GM23338 (cell line): ENCODE data around the gene ISLR2. TPM values are rescaled to one million over a fixed set of nuclear protein-coding genes. Genes with fewer than 3 reads are reported as not detected.
A peak's percentile ranks its signal among the peaks of the same experiment; 100 is the strongest.

Source experiments
- ATAC-seq: fragments of 200-7000 bp; cut with Tn5 transposase; 3 replicates; pipeline ENCODE4 v1.9.1; 2020
- DNase-seq: peaks from one replicate; pipeline ENCODE4 v3.0.0-alpha.2; 2015; ENCODE audit warnings: low spot score
- H2AFZ ChIP-seq: fragments of 200-600 bp; sonication (generic); 2 replicates; pipeline ENCODE4 v1.8.0; 2016; ENCODE audit warnings: antibody characterized with exemption, mild to moderate bottlenecking, moderate library complexity
- H3F3A ChIP-seq: fragments of 200-600 bp; sonication (generic); replicated peaks from 2 replicates; pipeline ENCODE4 v1.8.0; 2017; ENCODE audit warnings: antibody characterized with exemption, mixed run types, low read depth
- H3K27ac ChIP-seq: fragments of 200-600 bp; sonication (generic); 2 replicates; pipeline ENCODE4 v1.6.1; 2016; ENCODE audit warnings: low read depth
- H3K27me3 ChIP-seq: fragments of 200-600 bp; sonication (generic); 2 replicates; pipeline ENCODE4 v1.8.0; 2016; ENCODE audit warnings: mild to moderate bottlenecking, mixed run types, moderate library complexity; ENCODE audit not compliant: insufficient read depth
- H3K36me3 ChIP-seq: fragments of 200-600 bp; sonication (generic); 2 replicates; pipeline ENCODE4 v1.8.0; 2016; ENCODE audit warnings: mild to moderate bottlenecking; ENCODE audit not compliant: insufficient read depth
- H3K4me1 ChIP-seq: fragments of 200-600 bp; sonication (generic); 2 replicates; pipeline ENCODE4 v1.8.0; 2016; ENCODE audit warnings: mild to moderate bottlenecking, moderate library complexity; ENCODE audit not compliant: insufficient read depth
- H3K4me2 ChIP-seq: fragments of 200-600 bp; sonication (generic); 2 replicates; pipeline ENCODE4 v1.7.1; 2017; ENCODE audit warnings: mixed run types
- H3K4me3 ChIP-seq: fragments of 200-600 bp; sonication (generic); 2 replicates; pipeline ENCODE4 v1.6.1; 2016; ENCODE audit warnings: mixed run types
- H3K79me2 ChIP-seq: fragments of 200-600 bp; sonication (generic); replicated peaks from 2 replicates; pipeline ENCODE4 v1.8.0; 2017; ENCODE audit warnings: mild to moderate bottlenecking; ENCODE audit not compliant: insufficient read depth
- H3K9me2 ChIP-seq: fragments of 200-600 bp; sonication (generic); 2 replicates; pipeline ENCODE4 v1.8.0; 2017; ENCODE audit not compliant: insufficient read depth
- H4K20me1 ChIP-seq: fragments of 200-600 bp; sonication (generic); replicated peaks from 2 replicates; pipeline ENCODE4 v1.8.0; 2017; ENCODE audit warnings: mild to moderate bottlenecking; ENCODE audit not compliant: insufficient read depth
- H3K27ac Mint-ChIP-seq: 2 replicates; pipeline ENCODE4 v1.8.0; 2020; ENCODE audit warnings: inconsistent platforms, mild to moderate bottlenecking, moderate library complexity, mixed read lengths
- H3K27me3 Mint-ChIP-seq: 3 replicates; pipeline ENCODE4 v1.8.0; 2022; ENCODE audit warnings: low read depth, mild to moderate bottlenecking, moderate library complexity, mixed read lengths, inconsistent platforms; ENCODE audit not compliant: insufficient read depth, poor library complexity
- H3K36me3 Mint-ChIP-seq: 3 replicates; pipeline ENCODE4 v1.8.0; 2021; ENCODE audit warnings: low read depth, mild to moderate bottlenecking, inconsistent platforms, moderate library complexity, mixed read lengths
- H3K4me1 Mint-ChIP-seq: 3 replicates; pipeline ENCODE4 v1.8.0; 2020; ENCODE audit warnings: mild to moderate bottlenecking, inconsistent platforms, mixed read lengths
- H3K4me3 Mint-ChIP-seq: 3 replicates; pipeline ENCODE4 v1.8.0; 2021; ENCODE audit warnings: moderate library complexity, mild to moderate bottlenecking, inconsistent platforms, mixed read lengths
- H3K9me3 Mint-ChIP-seq: 3 replicates; pipeline ENCODE4 v1.8.0; 2020; ENCODE audit warnings: moderate library complexity, mild to moderate bottlenecking, inconsistent platforms, mixed read lengths
- CREB1 ChIP-seq: fragments of 250-450 bp; sonication (Bioruptor Pico); IDR thresholded peaks from 2 replicates; pipeline ENCODE4 v1.5.0; 2020; ENCODE audit warnings: low read depth, mild to moderate bottlenecking, moderate library complexity
- CTCF ChIP-seq, 2 experiments: fragments of 200-600 bp in 1 of 2; sonication (generic) in 1 of 2; conservative IDR thresholded peaks; 2 replicates each; pipeline versions ENCODE4 v1.5.1 to v1.6.1; 2016 to 2017; ENCODE audit warnings: antibody characterized with exemption in 2 of 2, low read depth in 2 of 2, mild to moderate bottlenecking in 2 of 2, moderate library complexity in 1 of 2
- ETS1 ChIP-seq: IDR thresholded peaks from 2 replicates; pipeline ENCODE4 v1.6.1; 2016; ENCODE audit warnings: antibody characterized with exemption
- EZH2 ChIP-seq: fragments of 200-600 bp; sonication (generic); IDR thresholded peaks from one replicate; pipeline ENCODE4 v1.8.0; 2017; ENCODE audit warnings: antibody characterized with exemption, mild to moderate bottlenecking, low read depth; ENCODE audit not compliant: unreplicated experiment
- EZH2phosphoT487 ChIP-seq: fragments of 200-600 bp; sonication (generic); IDR thresholded peaks from one replicate; pipeline ENCODE4 v1.8.1; 2018; ENCODE audit warnings: antibody characterized with exemption; ENCODE audit not compliant: unreplicated experiment
- JUNB ChIP-seq: IDR thresholded peaks from one replicate; pipeline ENCODE4 v1.6.1; 2016; ENCODE audit warnings: antibody characterized with exemption; ENCODE audit not compliant: unreplicated experiment
- NANOG ChIP-seq: IDR thresholded peaks from 2 replicates; pipeline ENCODE4 v1.6.1; 2016; ENCODE audit warnings: antibody characterized with exemption, borderline replicate concordance
- POLR2AphosphoS5 ChIP-seq: IDR thresholded peaks from 2 replicates; pipeline ENCODE4 v1.6.1; 2016; ENCODE audit warnings: antibody characterized with exemption, low read depth
- REST ChIP-seq: IDR thresholded peaks from one replicate; pipeline ENCODE4 v1.6.1; 2018; ENCODE audit warnings: antibody characterized with exemption; ENCODE audit not compliant: unreplicated experiment
- STAT1 ChIP-seq: IDR thresholded peaks from one replicate; pipeline ENCODE4 v1.6.1; 2016; ENCODE audit warnings: antibody characterized with exemption; ENCODE audit not compliant: unreplicated experiment
- ZNF114 ChIP-seq: fragments of 250-450 bp; sonication (Bioruptor Pico); IDR thresholded peaks from 2 replicates; pipeline ENCODE4 v1.5.0; 2020; ENCODE audit warnings: mild to moderate bottlenecking, moderate library complexity
- ZNF331 ChIP-seq: fragments of 250-450 bp; sonication (Bioruptor Pico); IDR thresholded peaks from 2 replicates; pipeline ENCODE4 v1.5.0; 2020; ENCODE audit warnings: low read depth, mild to moderate bottlenecking, moderate library complexity
- ZNF462 ChIP-seq: fragments of 250-450 bp; sonication (Bioruptor Pico); IDR thresholded peaks from 2 replicates; pipeline ENCODE4 v1.5.0; 2020; ENCODE audit warnings: mild to moderate bottlenecking, moderate library complexity
- polyA plus RNA-seq: library from polyadenylated mRNA; unstranded; fragments of >200 nt; fragmentation: Nextera tagmentation; extraction: Ambion mirVana; gene quantifications from 2 replicates; pipeline ENCODE4 v1.2.1, GENCODE V29; 2016
- total RNA-seq: library from RNA; depleted of rRNA; stranded (reverse); fragments of >200 nt; shearing (Covaris generic); gene quantifications from 2 replicates; pipeline ENCODE4 v1.2.3, GENCODE V29; 2014

The ISLR2 gene
- total and polyA plus RNA-seq, 2 experiments from 2014 or later = 0.13 to 0.21 TPM

- Histone ChIP-seq H3K79me2 (no peaks in the 10 kb centered on the region), H3K27me3 (peaks cover 70% of the 10 kb centered on the region), H4K20me1 (no peaks in the 10 kb centered on the region), H3K4me3 (0 out of 2 replicates have a peak overlapping the region, but pooled peaks have one; percentile 58), H3K4me1 (peaks cover 59% of the 10 kb centered on the region), H3K27ac (no peak overlapping the region), H3K4me2 (peak overlapping the region; percentile 91; the same call in 1 of the 2 replicates), H3K9me2 (no peaks in the 10 kb centered on the region), H3F3A (peaks cover 6% of the 10 kb centered on the region; the same call in 1 of the 2 replicates), H2AFZ (no peak overlapping the region; the same call in 1 of the 2 replicates), H3K36me3 (no peaks in the 10 kb centered on the region)
- peaks cover 64% of the 10 kb centered on the region for H3K4me1 Mint-ChIP-seq
- no peak for TF ChIP-seq STAT1
- TF ChIP-seq ETS1 = no peak
- TF ChIP-seq ZNF331 (CRISPR knock-in tag) = no peak
- no peak for TF ChIP-seq REST
- no peak for TF ChIP-seq POLR2AphosphoS5
- TF ChIP-seq ZNF114 (CRISPR knock-in tag) = no peak
- no peak for TF ChIP-seq CTCF (conservative IDR thresholded peaks at IDR 0.05; ENCODE audit: low read depth in 2 of 2)
- no peak for TF ChIP-seq CREB1 (CRISPR knock-in tag)
- TF ChIP-seq NANOG = no peak
- TF ChIP-seq ZNF462 (CRISPR knock-in tag) = no peak
- TF ChIP-seq EZH2phosphoT487 = no peak
- no peak for TF ChIP-seq JUNB
- TF ChIP-seq EZH2 = no peak
- H3K36me3 Mint-ChIP-seq = no peaks in the 10 kb centered on the region; the same call in 2 of the 3 replicates
- peaks cover 69% of the 10 kb centered on the region for H3K27me3 Mint-ChIP-seq
- ATAC-seq (no peak), DNase-seq (no peak)
- peaks cover 6% of the 10 kb centered on the region; the same call in 2 of the 3 replicates for H3K9me3 Mint-ChIP-seq
- H3K27ac Mint-ChIP-seq = no peak overlapping the region
- peak overlapping the region; percentile 73; the same call in 2 of the 3 replicates for H3K4me3 Mint-ChIP-seq
Measured at GRCh38 chr15:74137537-74137894, 7.1 kb downstream of the ISLR2 start.
